Ishikawa (cell line): ENCODE results near the gene LAIR1.

ENCODE experiments used
- CEBPB ChIP-seq: IDR thresholded peaks from 2 replicates; pipeline ENCODE4 v1.6.1; 2012
- CREB1 ChIP-seq: IDR thresholded peaks from 2 replicates; pipeline ENCODE4 v1.6.1; 2012; ENCODE audit warnings: low read depth
- EGR1 ChIP-seq: IDR thresholded peaks from 2 replicates; pipeline ENCODE4 v1.6.1; 2012
- EP300 ChIP-seq: IDR thresholded peaks from 2 replicates; pipeline ENCODE4 v1.6.1; 2012; ENCODE audit warnings: borderline replicate concordance
- FOXM1 ChIP-seq: IDR thresholded peaks from 2 replicates; pipeline ENCODE4 v1.6.1; 2012; ENCODE audit warnings: low read depth, borderline replicate concordance
- MAX ChIP-seq: IDR thresholded peaks from 2 replicates; pipeline ENCODE4 v1.6.1; 2012
- NFIC ChIP-seq: IDR thresholded peaks from 2 replicates; pipeline ENCODE4 v1.6.1; 2012
- RAD21 ChIP-seq: IDR thresholded peaks from 2 replicates; pipeline ENCODE4 v1.6.1; 2012; ENCODE audit warnings: low read depth
- REST ChIP-seq: IDR thresholded peaks from 2 replicates; pipeline ENCODE4 v1.6.1; 2012; ENCODE audit warnings: low read depth, mild to moderate bottlenecking
- TAF1 ChIP-seq: IDR thresholded peaks from 2 replicates; pipeline ENCODE4 v1.6.1; 2012; ENCODE audit warnings: low read depth, mild to moderate bottlenecking
- TCF12 ChIP-seq: IDR thresholded peaks from 2 replicates; pipeline ENCODE4 v1.6.1; 2012; ENCODE audit warnings: low read depth
- USF1 ChIP-seq: IDR thresholded peaks from 2 replicates; pipeline ENCODE4 v1.6.1; 2012
- YY1 ChIP-seq: IDR thresholded peaks from 2 replicates; pipeline ENCODE4 v1.6.1; 2012; ENCODE audit warnings: low read depth

DNA sequence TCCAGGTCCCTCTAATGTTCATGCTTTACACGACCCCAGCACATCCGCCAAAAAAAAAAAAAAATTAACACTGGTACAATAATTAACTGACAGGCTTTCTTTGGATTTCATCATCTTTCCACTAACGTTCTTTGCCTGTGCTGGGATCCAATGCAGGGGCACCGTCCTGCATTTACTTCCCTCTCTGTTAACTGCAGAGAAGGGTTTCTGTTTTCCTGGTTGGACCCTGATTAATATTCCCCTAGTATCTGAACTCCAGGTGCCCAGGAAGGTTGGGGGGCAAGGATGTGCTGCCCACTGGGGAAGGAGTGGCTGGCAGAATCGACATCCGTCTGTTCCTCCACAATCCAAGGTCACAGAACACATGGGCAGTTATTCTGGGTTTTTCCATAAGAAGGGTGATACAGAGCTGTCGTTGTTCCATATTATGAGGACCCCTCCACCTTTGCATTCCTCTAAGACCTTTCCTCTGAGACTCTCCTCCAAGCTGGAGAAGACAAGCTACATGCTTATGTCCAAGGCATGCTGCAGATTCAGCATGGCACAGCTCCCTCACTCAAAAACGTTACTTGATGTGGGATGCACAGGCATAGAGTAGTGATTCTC, 4.5 kb upstream of the LAIR1 start:
- TF ChIP-seq CEBPB, result no peak
- TF ChIP-seq RAD21, result no peak
- TF ChIP-seq EGR1, result no peak
- TF ChIP-seq YY1, result no peak
- TF ChIP-seq NFIC, result no peak
- no peak for TF ChIP-seq FOXM1
- no peak for TF ChIP-seq EP300
- TF ChIP-seq TAF1, result no peak
- TF ChIP-seq MAX, result no peak
- no peak for TF ChIP-seq CREB1
- no peak for TF ChIP-seq REST
- TF ChIP-seq USF1, result no peak
- TF ChIP-seq TCF12, result no peak
